ENCODE results near the gene PUM1.

GRCh38 chr1:30940541-30940940 is 125.0 kb downstream of the PUM1 start:
- no peak for TF ChIP-seq POLR2A (IDR thresholded peaks at IDR 0.05; ENCODE audit: low read depth, low read length)
- no peak for TF ChIP-seq TAF1 (IDR thresholded peaks at IDR 0.05; ENCODE audit: borderline replicate concordance, low read depth, low read length)
- no peak for TF ChIP-seq POLR2AphosphoS5 (IDR thresholded peaks at IDR 0.05; ENCODE audit: low read depth, low read length)

Data from GM12892 (cell line).